ENCODE data around the gene PKP3.
A peak's percentile ranks its signal among the peaks of the same experiment; 100 is the strongest.

The PKP3 gene

GRCh38 chr11:442611-443081, 48.6 kb downstream of the PKP3 start:
- H3K36me3 Mint-ChIP-seq: no peaks in the 10 kb centered on the region
- no peak overlapping the region for H3K4me3 Mint-ChIP-seq
- H3K9me3 Mint-ChIP-seq (ENCODE audit: low read depth): no peaks in the 10 kb centered on the region
- peaks cover 17% of the 10 kb centered on the region for H3K4me1 Mint-ChIP-seq (ENCODE audit: low read depth)
- H3K27me3 Mint-ChIP-seq: no peaks in the 10 kb centered on the region
- no peak overlapping the region for H3K27ac Mint-ChIP-seq

GRCh38 chr11:443542-444199, 49.7 kb downstream of the PKP3 start:
- Mint-ChIP-seq H3K27ac (no peak overlapping the region), H3K9me3 (ENCODE audit: low read depth) (no peaks in the 10 kb centered on the region), H3K27me3 (no peaks in the 10 kb centered on the region), H3K4me3 (peak overlapping the region; percentile 23), H3K36me3 (no peaks in the 10 kb centered on the region), H3K4me1 (ENCODE audit: low read depth) (peaks cover 18% of the 10 kb centered on the region)

- Mint-ChIP-seq H3K27ac (no peak overlapping the region), H3K36me3 (no peaks in the 10 kb centered on the region), H3K4me3 (no peak overlapping the region), H3K27me3 (no peaks in the 10 kb centered on the region), H3K4me1 (ENCODE audit: low read depth) (peaks cover 19% of the 10 kb centered on the region), H3K9me3 (ENCODE audit: low read depth) (no peaks in the 10 kb centered on the region)
These were observed 50.6 kb downstream of the PKP3 start for GRCh38 chr11:444396-445144.

GRCh38 chr11:445765-446588, 52.0 kb downstream of the PKP3 start:
- Mint-ChIP-seq H3K27ac (peak overlapping the region; percentile 72), H3K9me3 (ENCODE audit: low read depth) (no peaks in the 10 kb centered on the region), H3K4me1 (ENCODE audit: low read depth) (peaks cover 13% of the 10 kb centered on the region), H3K27me3 (no peaks in the 10 kb centered on the region), H3K4me3 (no peak overlapping the region), H3K36me3 (no peaks in the 10 kb centered on the region)

GRCh38 chr11:446891-447290, 52.9 kb downstream of the PKP3 start:
- Mint-ChIP-seq H3K36me3 (no peaks in the 10 kb centered on the region), H3K27ac (peak overlapping the region; percentile 46), H3K9me3 (ENCODE audit: low read depth) (no peaks in the 10 kb centered on the region), H3K4me3 (no peak overlapping the region), H3K4me1 (ENCODE audit: low read depth) (peaks cover 17% of the 10 kb centered on the region), H3K27me3 (no peaks in the 10 kb centered on the region)

GRCh38 chr11:447923-448731, 54.1 kb downstream of the PKP3 start:
- Mint-ChIP-seq H3K27ac (peak overlapping the region; percentile 92), H3K4me3 (peak overlapping the region; percentile 90), H3K27me3 (no peaks in the 10 kb centered on the region), H3K4me1 (ENCODE audit: low read depth) (peaks cover 21% of the 10 kb centered on the region), H3K9me3 (ENCODE audit: low read depth) (no peaks in the 10 kb centered on the region), H3K36me3 (no peaks in the 10 kb centered on the region)

GRCh38 chr11:449889-450808, 56.1 kb downstream of the PKP3 start, which contains the start of gene PTDSS2:
TSS of gene PTDSS2 (plus strand) at chr11:450279. CDS start at chr11:450456, 177 bp downstream.
- peaks cover 25% of the 10 kb centered on the region for H3K4me1 Mint-ChIP-seq (ENCODE audit: low read depth)
- no peaks in the 10 kb centered on the region for H3K9me3 Mint-ChIP-seq (ENCODE audit: low read depth)
- H3K4me3 Mint-ChIP-seq: peak within 1 kb of the TSS; percentile 99
- peak within 1 kb of the TSS; percentile 95 for H3K27ac Mint-ChIP-seq
- no peaks in the 10 kb centered on the region for H3K36me3 Mint-ChIP-seq
- H3K27me3 Mint-ChIP-seq: no peaks in the 10 kb centered on the region

GRCh38 chr11:450809-451451, 56.9 kb downstream of the PKP3 start:
- H3K27ac Mint-ChIP-seq: peak overlapping the region; percentile 95
- H3K9me3 Mint-ChIP-seq (ENCODE audit: low read depth): no peaks in the 10 kb centered on the region
- peaks cover 29% of the 10 kb centered on the region for H3K4me1 Mint-ChIP-seq (ENCODE audit: low read depth)
- no peaks in the 10 kb centered on the region for H3K27me3 Mint-ChIP-seq
- H3K4me3 Mint-ChIP-seq: peak overlapping the region; percentile 99
- H3K36me3 Mint-ChIP-seq: no peaks in the 10 kb centered on the region

- H3K9me3 Mint-ChIP-seq (ENCODE audit: low read depth): no peaks in the 10 kb centered on the region
- H3K4me3 Mint-ChIP-seq: peak overlapping the region; percentile 99
- H3K4me1 Mint-ChIP-seq (ENCODE audit: low read depth): peaks cover 37% of the 10 kb centered on the region
- H3K36me3 Mint-ChIP-seq: peaks cover 2% of the 10 kb centered on the region
- H3K27me3 Mint-ChIP-seq: no peaks in the 10 kb centered on the region
- H3K27ac Mint-ChIP-seq: peak overlapping the region; percentile 95
These were observed 57.7 kb downstream of the PKP3 start for GRCh38 chr11:451738-452137.

- Mint-ChIP-seq H3K27ac (no peak overlapping the region), H3K4me3 (no peak overlapping the region), H3K9me3 (ENCODE audit: low read depth) (no peaks in the 10 kb centered on the region), H3K27me3 (no peaks in the 10 kb centered on the region), H3K36me3 (peaks cover 3% of the 10 kb centered on the region), H3K4me1 (ENCODE audit: low read depth) (peaks cover 42% of the 10 kb centered on the region)
These were observed 58.3 kb downstream of the PKP3 start for GRCh38 chr11:452203-452744.

GRCh38 chr11:452916-453527, 59.0 kb downstream of the PKP3 start:
- H3K27ac Mint-ChIP-seq: no peak overlapping the region
- H3K9me3 Mint-ChIP-seq (ENCODE audit: low read depth): no peaks in the 10 kb centered on the region
- peaks cover 49% of the 10 kb centered on the region for H3K4me1 Mint-ChIP-seq (ENCODE audit: low read depth)
- H3K27me3 Mint-ChIP-seq: no peaks in the 10 kb centered on the region
- peaks cover 3% of the 10 kb centered on the region for H3K36me3 Mint-ChIP-seq
- peak overlapping the region; percentile 32 for H3K4me3 Mint-ChIP-seq

GRCh38 chr11:453564-453963, 59.6 kb downstream of the PKP3 start:
- H3K27me3 Mint-ChIP-seq: no peaks in the 10 kb centered on the region
- peaks cover 3% of the 10 kb centered on the region for H3K36me3 Mint-ChIP-seq
- no peaks in the 10 kb centered on the region for H3K9me3 Mint-ChIP-seq (ENCODE audit: low read depth)
- H3K4me3 Mint-ChIP-seq: no peak overlapping the region
- H3K27ac Mint-ChIP-seq: no peak overlapping the region
- peaks cover 46% of the 10 kb centered on the region for H3K4me1 Mint-ChIP-seq (ENCODE audit: low read depth)
